Renal pelvis (tissue), 4 donors: ENCODE measurements around the gene FHL3. TPM values are rescaled to one million over a fixed set of nuclear protein-coding genes. Genes with fewer than 3 reads are reported as not detected.

ENCODE experiments used
- DNase-seq: peaks from one replicate; pipeline ENCODE4 v3.0.0-alpha.2; 2013
- polyA plus RNA-seq, 3 donors: library from polyadenylated mRNA; unstranded; fragments of 120-200 nt; gene quantifications; one replicate each; pipeline ENCODE4 v1.2.1, GENCODE V29; 2013; ENCODE audit not compliant: insufficient read length in 3 of 3

FHL3 gene
- polyA plus RNA-seq, 3 donors = 16.9 to 22.7 (median 19.6) TPM

GRCh38 chr1:37948166-37948565, 57.1 kb downstream of the FHL3 start:
- no peak for DNase-seq

GRCh38 chr1:37947364-37947763, 58.0 kb downstream of the FHL3 start:
- no peak for DNase-seq

Other genes with a start within 250 kb of the FHL3 start
- gene EPHA10, start 240.4 kb downstream of the FHL3 start, polyA plus RNA-seq = under 1 TPM; 0.12 to 0.24 (median 0.13) TPM
- 1 to 10 TPM; 4.0 to 4.9 (median 4.4) TPM for gene MANEAL, start 211.7 kb downstream of the FHL3 start, polyA plus RNA-seq
- 10 to 100 TPM; 29.5 to 37.1 (median 36.7) TPM for gene C1orf122, start 197.7 kb downstream of the FHL3 start, polyA plus RNA-seq
- gene YRDC, start 197.3 kb downstream of the FHL3 start, polyA plus RNA-seq = 10 to 100 TPM; 11.5 to 14.0 (median 12.2) TPM
- 1 to 10 TPM; 7.0 to 8.9 (median 8.4) TPM for gene MTF1, start 145.9 kb downstream of the FHL3 start, polyA plus RNA-seq
- 10 to 100 TPM; 18.8 to 28.4 (median 20.6) TPM for gene INPP5B, start 58.5 kb downstream of the FHL3 start, polyA plus RNA-seq
- gene SF3A3, start 15.5 kb downstream of the FHL3 start, polyA plus RNA-seq = 100 to 1,000 TPM in 2 of 3 donors, 10 to 100 TPM in 1; 94.5 to 106 (median 102) TPM
- 10 to 100 TPM; 35.6 to 39.4 (median 36.6) TPM for gene UTP11, start 7.2 kb upstream of the FHL3 start, polyA plus RNA-seq
- 1 to 10 TPM in 2 of 3 donors, under 1 TPM in 1; 0.71 to 1.7 (median 1.0) TPM for gene POU3F1, start 41.3 kb upstream of the FHL3 start, polyA plus RNA-seq